Mucosa of descending colon (tissue), 3 donors: ENCODE data around the gene MBTPS1. TPM values are rescaled to one million over a fixed set of nuclear protein-coding genes. Genes with fewer than 3 reads are reported as not detected.

Source experiments
- ATAC-seq: fragments of 200-7000 bp; cut with Tn5 transposase; one replicate; pipeline ENCODE4 v1.9.1; 2020; ENCODE audit warnings: mild to moderate bottlenecking, moderate library complexity
- DNase-seq, 3 donors: peaks; one replicate each; pipeline ENCODE4 v3.0.0-alpha.2; 2020
- H3K36me3 ChIP-seq: fragments of 200-600 bp; one replicate; pipeline ENCODE4 v1.8.0; 2021; ENCODE audit warnings: low read depth, mild to moderate bottlenecking
- H3K4me1 ChIP-seq: fragments of 200-600 bp; one replicate; pipeline ENCODE4 v1.8.0; 2021; ENCODE audit warnings: low read depth, mild to moderate bottlenecking
- H3K4me3 ChIP-seq: fragments of 200-600 bp; one replicate; pipeline ENCODE4 v1.8.0; 2021; ENCODE audit warnings: mild to moderate bottlenecking
- H3K9me3 ChIP-seq: fragments of 200-600 bp; one replicate; pipeline ENCODE4 v1.8.0; 2021; ENCODE audit warnings: mild to moderate bottlenecking
- intact Hi-C, 2 donors: fragments of 100-400 bp; cut with DNase I in 1 of 2; cut with micrococcal nuclease in 1 of 2; formaldehyde crosslinking; loops; one replicate each; pipeline versions ENCODE4 v1.11.0 to v1.11.1; 2022; cut with DNase I, micrococcal nuclease
- total RNA-seq, 3 donors: library from RNA; stranded (reverse); fragmentation: NEBNext Ultra II Directional in 2 of 3; extraction: Animal tissue kit (Norgen Biotek cat#: 25700) in 2 of 3; gene quantifications; one replicate each; pipeline versions ENCODE4 v1.2.1 to v1.2.4, GENCODE V29; 2021 to 2023
- TF ChIP-seq, protein P1 (sequence below): fragments of 200-600 bp; IDR thresholded peaks from one replicate; pipeline ENCODE4 v1.8.0; 2022; ENCODE audit warnings: antibody characterized with exemption, mild to moderate bottlenecking
- donor health status: DM: no; HTN: no; CAD: no; lungs with moderate emphysema.
- donor health status: DM: no; HTN: no; CAD: no.
- donor health status: DM: no; HTN: yes; CAD: no.

The MBTPS1 gene
- total RNA-seq, 3 donors from 2014 or later: 66.1 to 97.0 (median 93.4) TPM

DNA sequence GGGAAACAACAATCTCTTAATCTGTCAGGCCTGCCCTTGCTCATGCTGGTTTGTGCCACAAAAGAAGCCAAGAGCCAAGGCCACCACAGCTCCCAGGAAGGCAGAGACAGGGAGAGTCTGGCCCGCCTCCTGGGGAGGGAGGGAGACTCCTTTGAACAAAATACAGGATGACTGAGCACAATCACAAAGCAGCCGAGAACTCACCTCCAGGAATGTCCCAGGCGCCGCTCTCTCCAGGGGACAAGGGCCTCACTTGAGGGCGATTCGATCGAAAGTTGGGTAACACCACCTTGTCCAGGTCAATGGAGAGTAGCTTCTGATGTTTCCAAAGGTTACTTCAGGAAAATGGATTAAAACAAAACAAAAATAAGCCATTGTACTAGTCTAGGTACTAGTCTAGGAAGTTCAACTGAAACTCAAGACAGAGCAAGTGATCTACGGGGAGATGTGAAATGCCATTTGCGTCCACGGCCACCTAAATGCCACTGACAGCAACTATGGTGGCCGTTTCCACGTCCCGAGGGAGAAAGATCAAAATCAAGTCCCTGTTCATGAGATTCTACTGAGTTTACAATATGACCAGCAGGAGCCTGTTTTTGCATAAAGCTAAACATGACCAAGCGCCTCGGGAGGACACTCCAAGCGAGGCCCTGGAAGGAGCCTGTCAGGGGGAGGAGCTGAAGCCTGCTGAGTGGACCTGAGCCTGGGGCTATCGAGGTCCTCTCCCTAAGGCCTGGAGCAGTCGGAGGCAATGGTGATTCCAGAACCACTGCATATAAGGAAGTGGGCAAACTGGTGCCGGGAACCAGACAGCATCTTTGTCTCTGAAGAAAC, 60.7 kb downstream of the MBTPS1 start:
- ATAC-seq (no peak), DNase-seq (peak in 1 of 3 donors; percentile 17)
- TF ChIP-seq, protein P1, sequence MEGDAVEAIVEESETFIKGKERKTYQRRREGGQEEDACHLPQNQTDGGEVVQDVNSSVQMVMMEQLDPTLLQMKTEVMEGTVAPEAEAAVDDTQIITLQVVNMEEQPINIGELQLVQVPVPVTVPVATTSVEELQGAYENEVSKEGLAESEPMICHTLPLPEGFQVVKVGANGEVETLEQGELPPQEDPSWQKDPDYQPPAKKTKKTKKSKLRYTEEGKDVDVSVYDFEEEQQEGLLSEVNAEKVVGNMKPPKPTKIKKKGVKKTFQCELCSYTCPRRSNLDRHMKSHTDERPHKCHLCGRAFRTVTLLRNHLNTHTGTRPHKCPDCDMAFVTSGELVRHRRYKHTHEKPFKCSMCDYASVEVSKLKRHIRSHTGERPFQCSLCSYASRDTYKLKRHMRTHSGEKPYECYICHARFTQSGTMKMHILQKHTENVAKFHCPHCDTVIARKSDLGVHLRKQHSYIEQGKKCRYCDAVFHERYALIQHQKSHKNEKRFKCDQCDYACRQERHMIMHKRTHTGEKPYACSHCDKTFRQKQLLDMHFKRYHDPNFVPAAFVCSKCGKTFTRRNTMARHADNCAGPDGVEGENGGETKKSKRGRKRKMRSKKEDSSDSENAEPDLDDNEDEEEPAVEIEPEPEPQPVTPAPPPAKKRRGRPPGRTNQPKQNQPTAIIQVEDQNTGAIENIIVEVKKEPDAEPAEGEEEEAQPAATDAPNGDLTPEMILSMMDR: no peak
- H3K9me3 ChIP-seq: no peaks in the 10 kb centered on the region
- H3K4me1 ChIP-seq: no peaks in the 10 kb centered on the region
- intact Hi-C loops: no loop called here
- H3K4me3 ChIP-seq: no peak overlapping the region
- peaks cover 25% of the 10 kb centered on the region for H3K36me3 ChIP-seq

GRCh38 chr16:84055366-84055765, 61.4 kb downstream of the MBTPS1 start:
- Histone ChIP-seq H3K9me3 (no peaks in the 10 kb centered on the region), H3K4me3 (no peak overlapping the region), H3K36me3 (peaks cover 25% of the 10 kb centered on the region), H3K4me1 (no peaks in the 10 kb centered on the region)
- TF ChIP-seq, protein P1: no peak
- intact Hi-C loops: no loop called here
- ATAC-seq: no peak
- DNase-seq: peak in 1 of 3 donors; percentile 25

GRCh38 chr16:84054916-84055315, 61.8 kb downstream of the MBTPS1 start:
- Histone ChIP-seq H3K4me3 (no peak overlapping the region), H3K9me3 (no peaks in the 10 kb centered on the region), H3K36me3 (peaks cover 25% of the 10 kb centered on the region), H3K4me1 (no peaks in the 10 kb centered on the region)
- DNase-seq (peak in 1 of 3 donors; percentile 25), ATAC-seq (no peak)
- intact Hi-C loops: no loop called here
- TF ChIP-seq, protein P1: no peak

DNA sequence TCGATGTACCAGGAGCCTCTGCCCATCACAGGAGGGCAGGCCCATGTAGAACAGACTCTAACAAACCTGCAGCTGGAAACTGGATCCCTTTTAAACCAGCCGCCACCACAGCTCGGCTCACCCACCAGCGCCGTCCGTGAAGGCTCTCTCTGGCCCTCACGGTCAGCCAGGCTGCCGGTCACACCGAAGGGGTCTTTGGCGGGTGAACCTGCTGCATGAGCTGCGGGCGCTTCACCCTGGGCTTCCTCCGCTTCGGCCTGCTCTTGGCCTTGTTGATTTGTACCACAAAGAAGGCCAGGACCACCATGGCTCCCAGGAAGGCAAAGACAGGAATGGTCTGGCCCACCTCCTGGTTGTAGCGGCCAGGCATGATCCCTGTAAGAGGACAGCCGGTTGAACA, 62.5 kb downstream of the MBTPS1 start:
- ATAC-seq (no peak), DNase-seq (peak in 1 of 3 donors; percentile 35)
- intact Hi-C loops: no loop called here
- H3K9me3 ChIP-seq: no peaks in the 10 kb centered on the region
- H3K4me3 ChIP-seq: no peak overlapping the region
- TF ChIP-seq, protein P1: no peak
- no peaks in the 10 kb centered on the region for H3K4me1 ChIP-seq
- peaks cover 25% of the 10 kb centered on the region for H3K36me3 ChIP-seq

GRCh38 chr16:84053237-84053636, 63.5 kb downstream of the MBTPS1 start:
- H3K4me1 ChIP-seq: no peaks in the 10 kb centered on the region
- DNase-seq: peak in 1 of 3 donors; percentile 35
- H3K4me3 ChIP-seq: no peak overlapping the region
- TF ChIP-seq, protein P1: no peak
- ATAC-seq: no peak
- H3K9me3 ChIP-seq: no peaks in the 10 kb centered on the region
- peaks cover 24% of the 10 kb centered on the region for H3K36me3 ChIP-seq
- intact Hi-C loops: no loop called here
